Karpas-422 (cell line): ENCODE measurements around the gene NDUFB2. TPM values are rescaled to one million over a fixed set of nuclear protein-coding genes. Genes with fewer than 3 reads are reported as not detected.
"Not testable (repeated sequence)": the region's sequence is repeated elsewhere in the genome, so short reads cannot be mapped to it uniquely, and the experiment has no call there.

Source experiments
- DNase-seq: peaks from one replicate; pipeline ENCODE4 v3.0.0-alpha.2; 2015
- H2AFZ ChIP-seq: fragments of 200-600 bp; sonication (generic); 2 replicates; pipeline ENCODE4 v1.6.1; 2014; ENCODE audit warnings: antibody characterized with exemption, low read length, mixed read lengths
- H3K27ac ChIP-seq: fragments of 200-600 bp; sonication (generic); 2 replicates; pipeline ENCODE4 v1.5.1; 2014; ENCODE audit warnings: mild to moderate bottlenecking, low read length, moderate library complexity
- H3K27me3 ChIP-seq: fragments of 200-600 bp; sonication (generic); 2 replicates; pipeline ENCODE4 v1.6.1; 2014; ENCODE audit warnings: low read length, mixed read lengths
- H3K36me3 ChIP-seq: fragments of 200-600 bp; sonication (generic); 2 replicates; pipeline ENCODE4 v1.6.1; 2014; ENCODE audit warnings: low read length, mixed read lengths; ENCODE audit not compliant: insufficient read depth
- H3K4me1 ChIP-seq: fragments of 200-600 bp; sonication (generic); 2 replicates; pipeline ENCODE4 v1.6.1; 2014; ENCODE audit warnings: mild to moderate bottlenecking, low read length, mixed read lengths
- H3K4me2 ChIP-seq: fragments of 200-600 bp; sonication (generic); 2 replicates; pipeline ENCODE4 v1.6.1; 2014; ENCODE audit warnings: low read length, low read depth, mild to moderate bottlenecking; ENCODE audit not compliant: poor library complexity, severe bottlenecking
- H3K4me3 ChIP-seq: fragments of 200-600 bp; sonication (generic); 2 replicates; pipeline ENCODE4 v1.5.1; 2014; ENCODE audit warnings: mild to moderate bottlenecking, antibody characterized with exemption, low read length, mixed read lengths
- H3K79me2 ChIP-seq: fragments of 200-600 bp; sonication (generic); 2 replicates; pipeline ENCODE4 v1.6.1; 2014; ENCODE audit warnings: mild to moderate bottlenecking, low read length, mixed read lengths
- H3K9ac ChIP-seq: fragments of 200-600 bp; sonication (generic); 2 replicates; pipeline ENCODE4 v1.6.0; 2014; ENCODE audit warnings: low read length
- H3K9me2 ChIP-seq: fragments of 200-600 bp; sonication (generic), shearing (Covaris generic); replicated peaks from 2 replicates; pipeline ENCODE4 v1.6.0; 2014; ENCODE audit warnings: mild to moderate bottlenecking, low read length, moderate library complexity; ENCODE audit not compliant: insufficient read depth
- H3K9me3 ChIP-seq: fragments of 300-700, 200-600 bp; sonication (generic); 2 replicates; pipeline ENCODE4 v1.6.1; 2014; ENCODE audit warnings: low read length, mixed read lengths
- H4K20me1 ChIP-seq: fragments of 200-600 bp; sonication (generic); 2 replicates; pipeline ENCODE4 v1.6.1; 2014; ENCODE audit warnings: mild to moderate bottlenecking, antibody characterized with exemption, low read length, low read depth; ENCODE audit not compliant: insufficient read depth
- total RNA-seq: library from RNA; depleted of rRNA; stranded (reverse); fragments of >200 nt; shearing (Covaris generic); gene quantifications from 2 replicates; pipeline ENCODE4 v1.2.3, GENCODE V29; 2014; ENCODE audit warnings: low replicate concordance

NDUFB2 gene
- total RNA-seq, 1 experiment from 2014 or later = 297 TPM

- Histone ChIP-seq H3K4me2 (peak overlapping the region; percentile 80), H4K20me1 (peaks cover 11% of the 10 kb centered on the region; the same call in 1 of the 2 replicates), H2AFZ (no peak overlapping the region), H3K79me2 (peaks cover 68% of the 10 kb centered on the region), H3K9ac (peak overlapping the region; percentile 84), H3K4me3 (peak overlapping the region; percentile 81), H3K4me1 (peaks cover 18% of the 10 kb centered on the region), H3K36me3 (peaks cover 10% of the 10 kb centered on the region; the same call in 1 of the 2 replicates), H3K27me3 (no peaks in the 10 kb centered on the region), H3K9me3 (no peaks in the 10 kb centered on the region), H3K9me2 (no peaks in the 10 kb centered on the region), H3K27ac (no peak overlapping the region)
- DNase-seq = no peak
Observed at GRCh38 chr7:140698477-140698876, 2.0 kb downstream of the NDUFB2 start.

GRCh38 chr7:140702774-140703173 is 6.3 kb downstream of the NDUFB2 start:
- Histone ChIP-seq H2AFZ (no peak overlapping the region), H3K36me3 (peaks cover 22% of the 10 kb centered on the region; the same call in 1 of the 2 replicates)

GRCh38 chr7:140704205-140704604 is 7.7 kb downstream of the NDUFB2 start:
- peaks cover 50% of the 10 kb centered on the region for H3K79me2 ChIP-seq
- no peak overlapping the region for H3K9ac ChIP-seq
- no peak overlapping the region for H3K4me3 ChIP-seq
- H3K36me3 ChIP-seq = peaks cover 21% of the 10 kb centered on the region; the same call in 1 of the 2 replicates
- no peak overlapping the region for H3K27ac ChIP-seq
- H3K4me2 ChIP-seq = no peak overlapping the region
- no peaks in the 10 kb centered on the region for H4K20me1 ChIP-seq
- DNase-seq = no peak
- no peaks in the 10 kb centered on the region for H3K9me2 ChIP-seq
- no peaks in the 10 kb centered on the region for H3K4me1 ChIP-seq
- H3K9me3 ChIP-seq = no peaks in the 10 kb centered on the region
- H2AFZ ChIP-seq = no peak overlapping the region
- H3K27me3 ChIP-seq = no peaks in the 10 kb centered on the region

More at GRCh38 chr7:140702774-140703173, 6.3 kb downstream of the NDUFB2 start:
- Histone ChIP-seq H4K20me1 (peaks cover 7% of the 10 kb centered on the region; the same call in 1 of the 2 replicates), H3K9me3 (no peaks in the 10 kb centered on the region), H3K27me3 (no peaks in the 10 kb centered on the region), H3K4me3 (no peak overlapping the region), H3K4me2 (no peak overlapping the region), H3K9ac (no peak overlapping the region), H3K27ac (no peak overlapping the region), H3K9me2 (no peaks in the 10 kb centered on the region), H3K4me1 (peaks cover 8% of the 10 kb centered on the region), H3K79me2 (peaks cover 64% of the 10 kb centered on the region)
- DNase-seq = no peak

DNA sequence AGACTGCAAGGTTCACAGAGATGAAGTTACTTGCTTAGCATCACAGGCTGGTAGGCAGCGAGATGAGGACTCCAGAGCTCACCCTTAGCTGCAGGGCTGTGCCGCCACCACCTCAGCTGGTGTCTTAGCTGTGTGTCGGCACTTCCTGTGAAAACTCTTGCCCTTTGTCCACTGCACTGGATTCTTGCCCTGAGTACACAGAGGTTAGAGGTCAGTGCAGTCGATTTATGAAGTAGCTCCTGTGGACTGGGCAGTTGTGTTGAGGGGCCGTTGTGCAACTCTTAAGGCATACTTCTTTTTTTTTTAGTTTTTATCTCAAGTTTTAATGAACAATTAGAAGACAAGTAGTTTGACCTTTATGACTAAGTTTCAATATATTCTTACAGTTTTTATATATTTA is 10.6 kb downstream of the NDUFB2 start:
- no peak overlapping the region for H3K4me3 ChIP-seq
- peaks cover 19% of the 10 kb centered on the region; the same call in 1 of the 2 replicates for H3K36me3 ChIP-seq
- no peaks in the 10 kb centered on the region for H3K27me3 ChIP-seq
- no peaks in the 10 kb centered on the region for H3K9me2 ChIP-seq
- no peak overlapping the region for H2AFZ ChIP-seq
- no peaks in the 10 kb centered on the region for H3K9me3 ChIP-seq
- DNase-seq = no peak
- H3K27ac ChIP-seq = no peak overlapping the region
- H3K79me2 ChIP-seq = peaks cover 21% of the 10 kb centered on the region
- no peak overlapping the region for H3K4me2 ChIP-seq
- no peaks in the 10 kb centered on the region for H3K4me1 ChIP-seq
- no peak overlapping the region for H3K9ac ChIP-seq
- no peaks in the 10 kb centered on the region for H4K20me1 ChIP-seq

DNA sequence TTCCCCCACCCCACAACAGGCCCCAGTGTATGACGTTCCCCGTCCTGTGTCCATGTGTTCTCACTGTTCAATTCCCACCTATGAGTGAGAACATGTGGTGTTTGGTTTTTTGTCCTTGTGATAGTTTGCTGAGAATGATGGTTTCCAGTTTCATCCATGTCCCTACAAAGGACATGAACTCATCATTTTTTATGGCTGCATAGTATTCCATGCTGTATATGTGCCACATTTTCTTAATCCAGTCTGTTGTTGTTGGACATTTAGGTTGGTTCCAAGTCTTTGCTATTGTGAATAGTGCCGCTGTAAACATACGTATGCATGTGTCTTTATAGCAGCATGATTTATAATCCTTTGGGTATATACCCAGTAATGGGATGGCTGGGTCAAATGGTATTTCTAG is 12.3 kb downstream of the NDUFB2 start:
- H3K9ac ChIP-seq, H3K27ac ChIP-seq, H3K9me2 ChIP-seq, H3K79me2 ChIP-seq, DNase-seq, H3K4me1 ChIP-seq, H2AFZ ChIP-seq, H3K27me3 ChIP-seq, H3K4me3 ChIP-seq, H4K20me1 ChIP-seq, H3K4me2 ChIP-seq, H3K9me3 ChIP-seq: not testable (repeated sequence)
- H3K36me3 ChIP-seq = peaks cover 13% of the 10 kb centered on the region; the same call in 1 of the 2 replicates

DNA sequence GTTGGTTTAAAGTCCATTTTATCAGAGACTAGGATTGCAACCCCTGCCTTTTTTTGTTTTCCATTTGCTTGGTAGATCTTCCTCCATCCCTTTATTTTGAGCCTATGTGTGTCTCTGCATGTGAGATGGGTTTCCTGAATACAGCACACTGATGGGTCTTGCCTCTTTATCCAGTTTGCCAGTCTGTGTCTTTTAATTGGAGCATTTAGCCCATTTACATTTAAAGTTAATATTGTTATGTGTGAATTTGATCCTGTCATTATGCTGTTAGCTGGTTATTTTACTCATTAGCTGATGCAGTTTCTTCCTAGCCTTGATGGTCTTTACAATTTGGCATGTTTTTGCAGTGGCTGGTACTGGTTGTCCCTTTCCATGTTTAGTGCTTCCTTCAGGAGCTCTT is 15.9 kb downstream of the NDUFB2 start:
- H3K9ac ChIP-seq, H4K20me1 ChIP-seq, H3K27ac ChIP-seq, H3K9me3 ChIP-seq, H3K4me1 ChIP-seq, H3K4me2 ChIP-seq, H2AFZ ChIP-seq, H3K4me3 ChIP-seq, H3K27me3 ChIP-seq, H3K36me3 ChIP-seq, H3K79me2 ChIP-seq, DNase-seq, H3K9me2 ChIP-seq: not testable (repeated sequence)

- DNase-seq = no peak
- Histone ChIP-seq H2AFZ (no peak overlapping the region), H3K4me3 (no peak overlapping the region), H3K4me1 (no peaks in the 10 kb centered on the region), H4K20me1 (no peaks in the 10 kb centered on the region), H3K27ac (no peak overlapping the region), H3K36me3 (0 out of 2 replicates have a peak, but pooled peaks cover 5% of the 10 kb centered on the region), H3K9me2 (no peaks in the 10 kb centered on the region), H3K79me2 (no peaks in the 10 kb centered on the region), H3K27me3 (no peaks in the 10 kb centered on the region), H3K9ac (no peak overlapping the region), H3K9me3 (no peaks in the 10 kb centered on the region), H3K4me2 (no peak overlapping the region)
Observed at GRCh38 chr7:140714331-140715040, 18.0 kb downstream of the NDUFB2 start.

GRCh38 chr7:140719721-140720120 is 23.2 kb downstream of the NDUFB2 start:
- Histone ChIP-seq H4K20me1 (no peaks in the 10 kb centered on the region), H3K27ac (no peak overlapping the region), H3K4me1 (no peaks in the 10 kb centered on the region), H2AFZ (no peak overlapping the region), H3K36me3 (no peaks in the 10 kb centered on the region; the same call in 1 of the 2 replicates), H3K9ac (no peak overlapping the region), H3K9me3 (no peaks in the 10 kb centered on the region), H3K4me3 (no peak overlapping the region), H3K27me3 (no peaks in the 10 kb centered on the region), H3K4me2 (no peak overlapping the region), H3K9me2 (no peaks in the 10 kb centered on the region), H3K79me2 (peaks cover 6% of the 10 kb centered on the region; the same call in 1 of the 2 replicates)
- no peak for DNase-seq
